DMS 273 (cell line): Measurements from ENCODE around the gene RPUSD2.
"Not testable (repeated sequence)": the region's sequence is repeated elsewhere in the genome, so short reads cannot be mapped to it uniquely, and the experiment has no call there.

Experiments
- DNase-seq: peaks from one replicate; lab custom pipeline; 2025; ENCODE audit not compliant: unreplicated experiment; lab: John Stamatoyannopoulos, UW

RPUSD2 gene

GRCh38 chr15:40565333-40566238, 3.5 kb upstream of the RPUSD2 start:
- no peak for DNase-seq

DNA sequence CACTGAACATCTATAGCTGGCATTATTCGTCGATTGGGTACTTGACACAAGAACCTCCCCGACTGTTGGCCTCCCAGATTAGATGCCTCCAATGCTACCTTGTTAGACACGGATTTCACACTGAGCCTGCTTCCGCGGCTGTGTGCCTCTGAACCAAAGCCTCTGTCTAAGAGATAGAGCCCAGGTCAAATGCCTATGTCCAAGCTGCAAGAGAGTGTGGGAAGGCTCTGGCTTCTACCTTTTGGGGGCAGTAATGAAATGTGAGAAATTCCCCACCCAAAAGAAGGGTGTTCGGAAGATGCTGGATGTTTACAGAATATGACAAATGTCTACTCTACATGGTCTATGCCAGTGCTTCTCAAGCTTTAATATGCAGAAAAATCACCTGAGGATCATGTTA, 2.0 kb upstream of the RPUSD2 start:
- peak; percentile 15 for DNase-seq

DNA sequence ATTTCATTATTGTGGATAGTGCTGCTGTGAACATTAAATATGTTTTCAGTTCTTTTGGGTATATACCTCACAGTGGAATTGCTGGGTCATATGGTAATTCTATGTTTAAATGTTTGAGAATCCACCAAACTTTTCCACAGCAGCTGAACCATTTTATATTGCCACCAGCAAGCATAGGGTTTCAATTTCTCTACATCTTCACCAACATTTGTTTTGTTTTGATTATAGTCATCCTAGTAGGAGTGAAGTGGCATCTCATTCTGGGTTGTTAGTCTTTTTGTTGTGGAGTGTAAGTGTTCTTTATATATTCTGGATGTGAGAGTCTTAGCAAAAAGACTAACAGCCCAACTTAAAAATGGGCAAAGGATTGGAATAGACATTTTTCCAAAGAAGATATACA, 6.0 kb downstream of the RPUSD2 start:
- no peak for DNase-seq

GRCh38 chr15:40576914-40577313, 7.8 kb downstream of the RPUSD2 start:
- DNase-seq, result not testable (repeated sequence)

DNA sequence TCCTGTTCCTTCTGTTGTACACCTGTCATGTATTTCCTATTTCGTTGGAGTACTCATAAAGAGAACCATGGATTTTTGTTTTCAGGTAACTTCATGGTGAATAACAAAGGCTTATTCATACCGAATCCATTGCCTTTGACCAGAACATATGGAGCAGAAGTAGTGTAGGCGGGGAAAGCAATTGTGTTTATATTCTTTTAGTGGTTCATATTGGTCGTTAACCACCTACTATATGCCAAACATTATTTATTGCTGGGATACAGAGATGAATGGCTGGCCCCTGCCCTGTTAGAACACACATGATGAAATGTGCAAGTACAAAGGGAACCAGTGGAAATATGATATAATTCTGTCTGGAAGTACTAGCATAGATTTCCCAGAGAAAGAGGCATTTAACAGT, 9.8 kb downstream of the RPUSD2 start:
- DNase-seq, result no peak

- not testable (repeated sequence) for DNase-seq
Measured at GRCh38 chr15:40581796-40582195, 12.7 kb downstream of the RPUSD2 start.

- DNase-seq, result peak; percentile 12
Measured at GRCh38 chr15:40582726-40583246, 13.7 kb downstream of the RPUSD2 start.

GRCh38 chr15:40584191-40584590, 15.1 kb downstream of the RPUSD2 start:
- no peak for DNase-seq

GRCh38 chr15:40590667-40591050, 21.6 kb downstream of the RPUSD2 start:
- DNase-seq, result no peak

- DNase-seq, result no peak
Measured at GRCh38 chr15:40591389-40591788, 22.3 kb downstream of the RPUSD2 start.

DNA sequence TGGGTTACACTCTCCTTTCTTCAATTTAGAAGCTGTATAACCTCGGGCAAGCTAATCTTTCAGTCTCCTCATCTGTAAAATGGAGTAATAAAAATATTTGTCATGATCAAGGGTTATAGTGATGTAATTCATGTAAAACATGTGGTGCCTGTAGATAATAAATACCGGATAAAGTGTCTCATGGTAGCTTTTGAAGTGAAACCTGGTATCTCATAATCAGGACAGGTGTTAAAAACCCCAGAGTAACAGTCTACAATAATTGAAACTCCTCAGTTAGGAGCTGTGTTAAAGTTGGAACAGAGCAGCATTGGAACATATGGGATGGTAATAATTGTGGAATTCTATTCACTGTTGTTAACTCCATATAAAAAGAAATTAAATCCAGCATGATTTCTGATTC, 24.1 kb downstream of the RPUSD2 start:
- no peak for DNase-seq

GRCh38 chr15:40593588-40594428, 24.7 kb downstream of the RPUSD2 start, which contains the start of gene KNL1:
TSS of gene KNL1 (plus strand) at chr15:40594249. CDS start at chr15:40602932, 8,683 bp downstream.
- DNase-seq, result peak; percentile 94

- peak; percentile 82 for DNase-seq
Measured at GRCh38 chr15:40594429-40594836, 25.3 kb downstream of the RPUSD2 start.

DNA sequence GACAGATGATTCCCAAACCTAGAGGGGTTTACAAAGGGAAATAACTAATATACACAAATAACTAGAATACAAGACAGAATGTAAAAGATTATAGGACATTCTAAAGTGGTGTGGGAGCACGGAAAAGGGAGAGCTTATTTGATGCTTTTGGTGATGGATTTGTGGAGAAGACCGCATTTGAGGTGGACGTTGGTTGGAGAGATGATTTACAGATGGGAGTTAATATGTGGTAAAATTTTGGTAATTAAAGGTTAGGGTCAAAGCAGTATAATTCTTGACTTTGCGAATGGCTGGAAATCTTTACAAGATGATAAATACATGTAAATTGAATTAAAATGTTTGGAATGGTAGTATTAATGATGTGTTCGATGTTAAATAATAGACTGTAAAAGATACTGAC, 26.1 kb downstream of the RPUSD2 start:
- no peak for DNase-seq

- DNase-seq, result no peak
Measured at GRCh38 chr15:40595773-40596172, 26.7 kb downstream of the RPUSD2 start.

- no peak for DNase-seq
Measured at GRCh38 chr15:40597024-40597423, 27.9 kb downstream of the RPUSD2 start.

- DNase-seq, result no peak
Measured at GRCh38 chr15:40598126-40598525, 29.0 kb downstream of the RPUSD2 start.

DNA sequence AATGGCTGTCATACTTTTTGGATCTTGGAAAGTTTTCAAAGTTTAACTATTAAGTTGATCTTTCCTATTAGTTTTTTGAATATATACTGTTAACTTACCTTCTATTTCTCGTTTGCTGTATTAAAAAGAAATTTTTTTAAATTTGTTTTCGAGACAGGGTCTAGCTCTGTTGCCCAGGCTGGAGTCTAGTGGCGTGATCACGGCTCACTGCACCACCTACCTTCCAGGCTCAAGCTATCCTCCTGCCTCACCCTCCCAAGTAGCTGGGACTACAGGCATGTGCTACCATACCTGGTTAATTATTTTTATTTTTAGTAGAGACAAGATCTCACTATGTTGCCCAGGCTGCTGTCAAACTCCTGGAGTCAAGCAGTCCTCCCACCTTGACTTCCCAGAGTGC, 29.6 kb downstream of the RPUSD2 start:
- DNase-seq, result no peak

DNA sequence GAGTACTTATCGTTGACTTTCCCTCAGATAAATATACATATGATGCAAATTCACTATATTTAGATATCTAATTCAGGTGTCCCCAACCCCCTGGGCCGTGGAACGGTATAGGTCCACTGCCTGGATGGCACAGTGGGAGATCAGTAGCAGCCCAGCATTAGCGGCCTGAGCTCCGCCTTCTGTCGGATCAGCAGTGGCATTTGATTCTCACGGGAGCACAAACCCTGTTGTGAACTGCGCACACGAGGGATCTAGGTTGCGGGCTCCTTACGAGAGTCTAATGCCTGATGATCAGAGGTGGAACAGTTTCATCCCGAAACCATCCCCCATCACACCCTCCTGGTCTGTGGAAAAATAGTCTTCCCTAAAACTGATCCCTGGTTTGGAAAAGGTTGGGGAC, 31.9 kb downstream of the RPUSD2 start:
- no peak for DNase-seq

GRCh38 chr15:40603935-40604334, 34.8 kb downstream of the RPUSD2 start:
- DNase-seq, result no peak

GRCh38 chr15:40613080-40613479, 44.0 kb downstream of the RPUSD2 start:
- no peak for DNase-seq

DNA sequence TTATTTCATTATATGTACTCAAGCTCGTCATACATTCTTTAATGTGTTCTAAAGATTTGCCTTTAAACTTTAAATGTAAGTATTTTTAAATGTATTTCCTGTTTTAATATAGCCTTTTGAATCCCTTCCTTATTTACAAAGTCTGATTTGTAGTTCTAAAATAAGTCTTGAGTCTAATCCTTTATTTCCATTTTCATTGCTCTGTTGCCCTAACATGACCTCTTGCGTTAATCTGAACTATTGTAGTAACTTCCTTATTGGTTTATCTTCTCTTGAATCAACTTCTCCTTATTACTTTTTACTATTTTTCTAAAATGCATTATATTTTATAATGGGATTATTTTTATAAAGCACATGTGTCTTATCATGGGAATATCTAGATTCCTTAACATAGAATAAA, 48.9 kb downstream of the RPUSD2 start:
- DNase-seq, result no peak
